ENCODE results near the gene ANKHD1. TPM values are rescaled to one million over a fixed set of nuclear protein-coding genes. Genes with fewer than 3 reads are reported as not detected.

ANKHD1 gene
- total and polyA plus RNA-seq, 2 of the 8 experiments (the other 6 are each of a cell fraction or from before 2014, with no cell fraction given), result 69.9 to 108 TPM

GRCh38 chr5:140558542-140558941, 156.9 kb downstream of the ANKHD1 start:
- Histone ChIP-seq H3K27ac (ENCODE audit: low read depth, low read length) (no peak overlapping the region; the same call in 1 of the 2 replicates), H3K4me2 (ENCODE audit: insufficient read depth in 1 of 2, low read depth in 2 of 2, low read length in 2 of 2) (no peak overlapping the region; a peak in 1 of 4 replicates), H3K79me2 (ENCODE audit: control insufficient read depth in 1 of 2, insufficient read depth in 2 of 2, low read length in 2 of 2) (peaks cover 9 to 34% of the 10 kb centered on the region in 2 experiments; a peak in 3 of 4 replicates), H3K4ac (replicated peaks; ENCODE audit: insufficient read length, low read depth, low read length) (no peak overlapping the region), H3K9ac (replicated peaks in 1 of 4; ENCODE audit: extremely low read depth in 1 of 4, low read depth in 3 of 4, low read length in 3 of 4) (no peak overlapping the region), H3K56ac (replicated peaks; ENCODE audit: insufficient read length, low read depth, low read length) (no peak overlapping the region), H4K5ac (ENCODE audit: insufficient read length, low read depth, low read length) (no peak overlapping the region), H2BK15ac (ENCODE audit: low read length) (peak overlapping the region; percentile 84), H2BK20ac (ENCODE audit: low read length) (no peak overlapping the region), H3K4me1 (replicated peaks in 1 of 4; ENCODE audit: control insufficient read depth in 3 of 4, insufficient read depth in 4 of 4, low read length in 3 of 4) (peaks cover 2 to 7% (median 5%) of the 10 kb centered on the region in 4 experiments; a peak in 5 of 7 replicates), H3K23me2 (ENCODE audit: low read depth, low read length) (peaks cover 8% of the 10 kb centered on the region; the same call in 1 of the 2 replicates), H3K36me3 (ENCODE audit: control insufficient read depth in 2 of 4, insufficient read depth in 4 of 4, low read length in 3 of 4) (no peaks in the 10 kb centered on the region; a peak in 1 of 8 replicates), H2BK5ac (ENCODE audit: low read depth, low read length) (0 out of 2 replicates have a peak overlapping the region, but pooled peaks have one; percentile 91), H4K8ac (ENCODE audit: extremely low read depth, insufficient read depth, low read length) (no peak overlapping the region), H3K9me3 (ENCODE audit: insufficient read depth in 2 of 2, low read depth in 1 of 2, low read length in 1 of 2) (no peaks in the 10 kb centered on the region), H2AFZ (ENCODE audit: low read length) (no peak overlapping the region), H3K14ac (ENCODE audit: insufficient read length) (no peak overlapping the region), H4K20me1 (replicated peaks in 1 of 2; ENCODE audit: control insufficient read depth in 1 of 2, insufficient read depth in 2 of 2, low read length in 2 of 2) (peaks cover 0 to 3% of the 10 kb centered on the region in 2 experiments), H3K23ac (ENCODE audit: insufficient read length) (no peak overlapping the region), H3K79me1 (ENCODE audit: low read depth, low read length) (peaks cover 5% of the 10 kb centered on the region), H4K91ac (replicated peaks; ENCODE audit: insufficient read length, low read length) (no peak overlapping the region), H3K18ac (ENCODE audit: extremely low read depth, low read length) (no peak overlapping the region), H3K4me3 (ENCODE audit: extremely low read depth in 1 of 4, insufficient read depth in 2 of 4, low read depth in 3 of 4, low read length in 4 of 4) (no peak overlapping the region), H2BK12ac (ENCODE audit: low read depth, low read length) (peak overlapping the region; percentile 94), H3K27me3 (replicated peaks in 1 of 4; ENCODE audit: control insufficient read depth in 3 of 4, extremely low read depth in 1 of 4, insufficient read depth in 3 of 4, low read length in 3 of 4) (no peaks in the 10 kb centered on the region; a peak in 1 of 7 replicates), H2BK120ac (replicated peaks; ENCODE audit: low read depth, low read length) (no peak overlapping the region), H2AK5ac (ENCODE audit: low read depth, low read length) (peak overlapping the region; percentile 98)
- CTCF ChIA-PET (ENCODE audit: partially characterized antibody), result interaction anchor here (0.6 to 3.4 kb wide), 4 partner anchors 10 to 207 kb away, joined by 3 to 19 read pairs (median 8); partner anchors contain the start of gene EIF4EBP3
- 93% methylated on average over 7 of the region's 9 CpGs; no CpG with 5 or more reads in 1 of the 2 experiments for WGBS, 2 experiments (ENCODE audit: extremely low coverage in 1 of 2, insufficient coverage in 1 of 2, insufficient read length in 1 of 2, insufficient replicate concordance in 2 of 2, low coverage in 1 of 2, low lambda C conversion rate in 2 of 2, missing lambda C conversion rate in 1 of 2)
- FAIRE-seq (no peak), DNase-seq (ENCODE audit: low read depth in 1 of 2, low spot score in 2 of 2) (no peak)
- POLR2A ChIA-PET (ENCODE audit: partially characterized antibody), result interaction anchor here (1.4 to 10.8 kb wide), 4 partner anchors 12 to 157 kb away, joined by 4 to 191 read pairs (median 13); partner anchors contain the start of genes ANKHD1, DND1, EIF4EBP3 and IK
- no peak for TF ChIP-seq CREB1 (IDR thresholded peaks at IDR 0.05)
- TF ChIP-seq SIX5 (IDR thresholded peaks at IDR 0.05; ENCODE audit: low read depth, low read length), result no peak
- no peak for TF ChIP-seq RNF2 (IDR thresholded peaks at IDR 0.05; ENCODE audit: borderline replicate concordance, low read depth, low read length, missing control alignments, poor library complexity, severe bottlenecking)
- no peak for TF ChIP-seq SP1 (IDR thresholded peaks at IDR 0.05; ENCODE audit: low read depth, low read length)
- TF ChIP-seq ATF2 (IDR thresholded peaks at IDR 0.05; ENCODE audit: low read length), result no peak
- no peak for TF ChIP-seq POLR2A (IDR thresholded peaks at IDR 0.05; ENCODE audit: control extremely low read depth in 1 of 2, low read depth in 2 of 2, low read length in 2 of 2)
- TF ChIP-seq POLR2AphosphoS5 (IDR thresholded peaks at IDR 0.05; ENCODE audit: low read depth, low read length), result no peak
- no peak for TF ChIP-seq SAP30 (IDR thresholded peaks at IDR 0.05; ENCODE audit: insufficient read depth, insufficient replicate concordance, low read length)
- TF ChIP-seq TEAD4 (IDR thresholded peaks at IDR 0.05; ENCODE audit: low read depth, low read length), result no peak
- no peak for TF ChIP-seq PHF8 (conservative IDR thresholded peaks at IDR 0.05; ENCODE audit: low read depth, low read length)
- no peak for TF ChIP-seq BCL11A (IDR thresholded peaks at IDR 0.05; ENCODE audit: low read depth in 2 of 2, low read length in 2 of 2)

Data from H1 (cell line).